Astrocyte (in vitro differentiated cells and primary cell): Measurements from ENCODE around the gene CNTLN.

ENCODE experiments used
- CTCF ChIP-seq: IDR thresholded peaks from 2 replicates; pipeline ENCODE4 v1.5.1; 2011; ENCODE audit warnings: low read depth, mild to moderate bottlenecking, inconsistent platforms, low read length, moderate library complexity; ENCODE audit not compliant: insufficient read depth
- EZH2 ChIP-seq: IDR thresholded peaks from 2 replicates; pipeline ENCODE4 v1.6.1; 2012; ENCODE audit warnings: mild to moderate bottlenecking, low read length, inconsistent platforms; ENCODE audit not compliant: insufficient read depth

- TF ChIP-seq CTCF (no peak), EZH2 (no peak)
These were observed 135.0 kb downstream of the CNTLN start for GRCh38 chr9:17269799-17270198.
